Thoracic aorta (tissue), 2 donors: Measurements from ENCODE around the gene RFX5. TPM values are rescaled to one million over a fixed set of nuclear protein-coding genes. Genes with fewer than 3 reads are reported as not detected.

Source experiments
- ATAC-seq: fragments of 150-250 bp; one replicate; pipeline ENCODE4 v1.8.0; 2017; ENCODE audit warnings: low read depth; ENCODE audit not compliant: insufficient number of reproducible peaks, low FRiP score
- DNase-seq: peaks from one replicate; pipeline ENCODE4 v3.0.0-alpha.2; 2020; ENCODE audit warnings: low spot score
- H3K27ac ChIP-seq, 2 donors: fragments of 200-600 bp; sonication (generic); 1 replicate in 1 of 2; 2 replicates in 1 of 2; pipeline ENCODE4 v1.5.1; 2016; ENCODE audit warnings: mild to moderate bottlenecking in 2 of 2, moderate library complexity in 2 of 2
- H3K27me3 ChIP-seq: fragments of 200-600 bp; sonication (generic); replicated peaks from 2 replicates; pipeline ENCODE4 v1.6.0; 2016; ENCODE audit warnings: mild to moderate bottlenecking; ENCODE audit not compliant: insufficient read depth
- H3K36me3 ChIP-seq: fragments of 200-600 bp; sonication (generic); one replicate; pipeline ENCODE4 v1.5.1; 2016
- H3K4me1 ChIP-seq, 2 donors: fragments of 200-600 bp; sonication (generic); 1 replicate in 1 of 2; 2 replicates in 1 of 2; pipeline versions ENCODE4 v1.5.1 to v1.6.0; 2016; ENCODE audit warnings: low read depth in 2 of 2, mild to moderate bottlenecking in 1 of 2; ENCODE audit not compliant: control insufficient read depth in 1 of 2
- H3K4me3 ChIP-seq: fragments of 200-600 bp; sonication (generic); 2 replicates; pipeline ENCODE4 v1.5.1; 2016; ENCODE audit warnings: mild to moderate bottlenecking
- H3K9me3 ChIP-seq: fragments of 200-600 bp; sonication (generic); 2 replicates; pipeline ENCODE4 v1.5.1; 2016
- total RNA-seq, 2 donors: library from RNA; depleted of rRNA; stranded (reverse); fragments of >200 nt; gene quantifications; one replicate each; pipeline versions ENCODE4 v1.1.0 to v1.2.3, GENCODE V29; 2016
- TF ChIP-seq, protein P1 (sequence below): fragments of 200-600 bp; sonication (generic); IDR thresholded peaks from one replicate; pipeline ENCODE4 v1.5.1; 2019; ENCODE audit warnings: antibody characterized with exemption

Gene RFX5
- total RNA-seq, 2 donors from 2014 or later = 49.3 to 51.7 TPM

DNA sequence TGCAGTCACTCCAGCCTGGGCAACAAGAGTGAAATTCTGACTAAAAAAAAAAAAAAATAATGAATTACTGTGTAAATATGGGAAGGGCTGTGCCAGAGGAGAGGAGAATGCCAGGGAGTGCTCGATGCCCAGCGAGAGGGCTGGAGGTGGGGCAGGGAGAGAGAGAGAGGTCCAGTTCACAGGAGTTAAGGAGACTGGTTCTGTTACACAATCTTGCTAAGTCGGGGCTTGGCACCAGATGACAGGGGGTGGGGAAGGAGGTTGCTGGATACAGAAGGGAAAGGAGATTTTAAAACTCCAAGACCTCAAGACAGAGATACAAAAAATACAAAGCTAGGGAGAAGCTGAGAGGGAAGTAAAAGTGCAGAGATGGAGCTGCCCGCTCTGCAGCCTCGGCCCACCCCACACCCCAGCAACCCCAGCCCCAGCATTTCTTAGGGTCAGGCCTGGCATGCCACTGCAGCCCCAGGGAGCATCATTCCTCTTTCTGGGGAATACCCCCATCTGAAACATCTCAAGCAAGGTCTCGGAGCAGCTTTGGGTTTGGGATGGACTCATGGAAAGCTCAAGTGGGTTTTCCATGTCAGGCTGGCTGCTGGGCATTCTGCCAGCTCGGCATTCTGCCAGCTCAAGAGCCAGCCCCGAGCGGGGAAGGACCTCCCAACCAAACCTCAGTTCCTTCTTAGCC is 24.5 kb upstream of the RFX5 start:
- ATAC-seq (peak; percentile 61), DNase-seq (peak; percentile 66)
- H3K4me1 ChIP-seq = peaks cover 27 to 43% of the 10 kb centered on the region in 2 donors
- TF ChIP-seq, protein P1, sequence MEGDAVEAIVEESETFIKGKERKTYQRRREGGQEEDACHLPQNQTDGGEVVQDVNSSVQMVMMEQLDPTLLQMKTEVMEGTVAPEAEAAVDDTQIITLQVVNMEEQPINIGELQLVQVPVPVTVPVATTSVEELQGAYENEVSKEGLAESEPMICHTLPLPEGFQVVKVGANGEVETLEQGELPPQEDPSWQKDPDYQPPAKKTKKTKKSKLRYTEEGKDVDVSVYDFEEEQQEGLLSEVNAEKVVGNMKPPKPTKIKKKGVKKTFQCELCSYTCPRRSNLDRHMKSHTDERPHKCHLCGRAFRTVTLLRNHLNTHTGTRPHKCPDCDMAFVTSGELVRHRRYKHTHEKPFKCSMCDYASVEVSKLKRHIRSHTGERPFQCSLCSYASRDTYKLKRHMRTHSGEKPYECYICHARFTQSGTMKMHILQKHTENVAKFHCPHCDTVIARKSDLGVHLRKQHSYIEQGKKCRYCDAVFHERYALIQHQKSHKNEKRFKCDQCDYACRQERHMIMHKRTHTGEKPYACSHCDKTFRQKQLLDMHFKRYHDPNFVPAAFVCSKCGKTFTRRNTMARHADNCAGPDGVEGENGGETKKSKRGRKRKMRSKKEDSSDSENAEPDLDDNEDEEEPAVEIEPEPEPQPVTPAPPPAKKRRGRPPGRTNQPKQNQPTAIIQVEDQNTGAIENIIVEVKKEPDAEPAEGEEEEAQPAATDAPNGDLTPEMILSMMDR = no peak
- H3K27ac ChIP-seq = peak overlapping the region; percentile 69 to 74
- no peaks in the 10 kb centered on the region for H3K9me3 ChIP-seq
- H3K4me3 ChIP-seq = peak overlapping the region; percentile 67
- no peaks in the 10 kb centered on the region for H3K27me3 ChIP-seq
- peaks cover 15% of the 10 kb centered on the region for H3K36me3 ChIP-seq

DNA sequence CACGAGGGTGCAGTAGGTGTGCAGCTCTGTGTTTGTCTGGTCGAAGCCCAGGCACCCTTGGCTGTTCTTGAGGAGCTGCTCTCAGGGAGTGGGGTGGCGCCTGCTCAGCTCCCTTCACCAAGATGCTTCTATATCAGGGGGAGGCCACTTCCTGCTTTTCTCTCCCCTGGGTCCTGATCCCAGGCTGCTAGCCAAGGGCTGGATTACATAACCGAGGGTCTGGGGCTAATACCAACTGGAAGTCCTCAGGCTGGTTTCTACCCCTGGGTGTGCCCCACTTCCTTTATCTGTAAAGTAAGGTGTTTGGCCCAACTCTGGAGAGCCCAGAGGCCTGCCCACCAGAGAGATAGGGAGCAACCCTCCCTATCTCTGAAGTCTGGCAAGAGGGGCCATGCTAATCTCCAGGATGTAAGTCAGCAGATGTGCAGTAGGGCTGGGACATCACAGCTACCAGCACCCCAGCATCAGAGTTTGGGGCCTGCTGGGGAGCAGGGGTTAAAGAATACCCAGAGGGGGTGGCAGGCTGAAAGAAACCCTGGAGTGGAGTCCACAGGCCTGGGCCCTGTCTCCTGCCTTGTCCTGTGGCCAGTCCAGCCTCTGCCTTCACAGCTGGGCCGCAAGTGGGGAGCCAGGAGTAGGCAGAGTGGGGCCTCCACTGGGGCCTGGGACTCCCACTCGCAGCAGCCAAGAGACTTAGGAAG is 23.3 kb upstream of the RFX5 start:
- TF ChIP-seq, protein P1 = no peak
- H3K27ac ChIP-seq = peak overlapping the region; percentile 69 to 74
- H3K36me3 ChIP-seq = peaks cover 27% of the 10 kb centered on the region
- peak overlapping the region; percentile 67 for H3K4me3 ChIP-seq
- H3K4me1 ChIP-seq = peaks cover 27 to 43% of the 10 kb centered on the region in 2 donors
- no peak for DNase-seq
- no peaks in the 10 kb centered on the region for H3K27me3 ChIP-seq
- no peaks in the 10 kb centered on the region for H3K9me3 ChIP-seq
- no peak for ATAC-seq

DNA sequence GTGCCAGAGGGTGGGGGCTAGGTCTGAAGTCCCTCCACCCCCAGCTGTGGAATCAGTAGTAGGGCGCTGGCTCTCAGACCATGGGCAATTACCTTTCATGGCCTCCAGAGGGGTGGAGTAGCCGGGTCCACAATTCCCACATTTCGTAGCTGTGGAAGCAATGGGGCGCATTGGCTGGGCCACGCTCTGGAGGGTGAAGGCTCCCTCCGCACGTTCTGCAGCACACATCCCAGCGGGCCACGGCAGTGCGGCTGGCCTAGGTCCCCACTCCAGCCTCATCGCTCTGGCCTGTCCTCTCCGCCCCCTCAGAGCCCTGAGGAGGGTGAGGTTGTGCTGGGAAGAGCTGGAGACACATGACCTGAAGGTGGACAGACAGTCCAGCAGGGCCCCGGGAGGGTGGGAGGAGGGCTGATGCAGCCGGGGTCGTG is 22.6 kb upstream of the RFX5 start:
- TF ChIP-seq, protein P1 = no peak
- peaks cover 27 to 43% of the 10 kb centered on the region in 2 donors for H3K4me1 ChIP-seq
- no peaks in the 10 kb centered on the region for H3K9me3 ChIP-seq
- H3K27ac ChIP-seq = peak overlapping the region in 1 of 2 donors; percentile 74
- DNase-seq = no peak
- H3K27me3 ChIP-seq = no peaks in the 10 kb centered on the region
- no peak for ATAC-seq
- H3K36me3 ChIP-seq = peaks cover 34% of the 10 kb centered on the region
- peak overlapping the region; percentile 67 for H3K4me3 ChIP-seq

DNA sequence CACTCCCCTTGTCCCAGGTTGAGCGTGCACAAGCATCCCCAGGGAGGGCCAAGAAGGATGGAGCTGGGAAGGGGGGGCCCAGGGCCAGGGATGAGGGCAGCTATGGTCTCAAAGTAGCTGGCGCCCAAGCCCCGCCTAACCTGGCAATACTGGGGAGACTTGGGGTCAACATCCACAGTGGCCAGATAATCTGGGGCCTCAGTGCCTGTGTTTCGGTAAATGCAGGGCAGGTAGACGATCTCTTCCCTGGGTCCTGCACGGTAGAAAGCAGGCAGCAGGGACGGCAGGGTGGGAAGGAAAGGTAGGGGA is 22.2 kb upstream of the RFX5 start:
- Histone ChIP-seq H3K4me3 (no peak overlapping the region), H3K27me3 (no peaks in the 10 kb centered on the region), H3K9me3 (no peaks in the 10 kb centered on the region), H3K36me3 (peaks cover 38% of the 10 kb centered on the region), H3K4me1 (peaks cover 27 to 43% of the 10 kb centered on the region in 2 donors), H3K27ac (no peak overlapping the region)
- TF ChIP-seq, protein P1 = no peak
- no peak for ATAC-seq
- no peak for DNase-seq

DNA sequence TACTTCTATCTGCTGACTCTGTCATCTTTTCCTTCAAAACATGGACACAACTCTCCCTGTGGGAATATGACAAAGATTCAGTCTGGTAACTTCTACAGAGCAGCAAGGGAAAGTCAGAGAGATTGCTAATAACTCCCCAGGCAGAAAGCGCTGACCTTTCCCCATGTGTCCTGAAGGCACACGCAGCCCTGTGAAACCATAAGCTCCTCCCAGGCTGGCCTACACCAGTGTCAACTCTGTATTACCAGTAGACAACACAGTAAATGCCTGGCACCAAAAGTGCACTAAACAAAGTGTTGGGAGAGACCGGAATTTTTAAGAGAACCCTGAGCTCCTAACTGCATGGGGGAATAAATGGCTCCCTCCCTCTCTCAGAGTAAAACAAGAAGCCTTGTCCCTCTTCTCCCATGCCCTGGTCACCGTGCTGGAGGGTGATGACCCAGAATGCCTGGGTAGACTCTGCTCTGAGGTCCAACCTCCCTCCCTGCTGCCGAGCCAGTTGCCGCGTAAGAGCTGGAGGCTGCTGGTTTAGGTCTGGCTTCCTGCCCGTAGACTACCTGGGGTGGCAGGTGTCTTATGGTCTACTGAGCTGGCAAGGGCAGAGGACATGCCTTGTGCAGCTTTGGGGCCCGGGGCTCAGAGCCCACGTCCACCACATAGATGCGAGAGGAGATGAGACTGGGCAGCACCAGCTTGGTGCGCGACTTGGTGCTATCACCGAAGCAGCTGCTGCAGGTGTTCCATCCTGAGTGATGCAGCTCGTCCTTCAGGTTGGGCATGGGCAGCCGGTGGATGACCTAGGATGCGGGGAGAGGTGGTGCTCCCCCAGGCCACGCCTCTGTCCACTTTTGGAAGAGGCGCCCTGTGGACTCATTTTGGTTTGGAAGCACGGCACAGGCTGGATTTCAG is 21.6 kb upstream of the RFX5 start:
- Histone ChIP-seq H3K4me1 (peaks cover 27 to 42% of the 10 kb centered on the region in 2 donors), H3K27ac (no peak overlapping the region), H3K27me3 (no peaks in the 10 kb centered on the region), H3K4me3 (no peak overlapping the region), H3K36me3 (peaks cover 38% of the 10 kb centered on the region), H3K9me3 (no peaks in the 10 kb centered on the region)
- TF ChIP-seq, protein P1 = no peak
- ATAC-seq = no peak
- DNase-seq = no peak
